Muscle layer of colon (tissue), 2 donors: ENCODE data around the gene MBD5.
"Not testable (repeated sequence)": the region's sequence is repeated elsewhere in the genome, so short reads cannot be mapped to it uniquely, and the experiment has no call there.

ENCODE experiments used
- H3K27ac ChIP-seq: one replicate; pipeline ENCODE4 v1.7.0; 2013; ENCODE audit warnings: low read depth, mild to moderate bottlenecking, low read length, moderate library complexity
- H3K27me3 ChIP-seq, 2 donors: one replicate each; pipeline ENCODE4 v1.7.0; 2013; ENCODE audit warnings: low read length in 2 of 2, mild to moderate bottlenecking in 2 of 2; ENCODE audit not compliant: insufficient read depth in 2 of 2, control insufficient read depth in 1 of 2
- H3K36me3 ChIP-seq: one replicate; pipeline ENCODE4 v1.7.0; 2013; ENCODE audit warnings: mild to moderate bottlenecking, low read length; ENCODE audit not compliant: insufficient read depth
- H3K4me1 ChIP-seq: one replicate; pipeline ENCODE4 v1.7.0; 2013; ENCODE audit warnings: mild to moderate bottlenecking, low read length; ENCODE audit not compliant: insufficient read depth
- H3K4me3 ChIP-seq, 2 donors: one replicate each; pipeline ENCODE4 v1.7.0; 2013; ENCODE audit warnings: low read length in 2 of 2, low read depth in 1 of 2, mild to moderate bottlenecking in 1 of 2, moderate library complexity in 1 of 2
- H3K9ac ChIP-seq: one replicate; pipeline ENCODE4 v1.7.0; 2013; ENCODE audit warnings: low read length
- H3K9me3 ChIP-seq: one replicate; pipeline ENCODE4 v1.7.0; 2013; ENCODE audit warnings: mild to moderate bottlenecking, low read length
- donor health status: abdominal sarcoma.
- donor health status: Adenocarcinoma of cecum.

MBD5 gene

GRCh38 chr2:148534416-148535204 lies 513.7 kb downstream of the MBD5 start:
- Histone ChIP-seq H3K27ac (no peak overlapping the region), H3K4me3 (no peak overlapping the region), H3K9me3 (no peaks in the 10 kb centered on the region), H3K4me1 (no peaks in the 10 kb centered on the region), H3K36me3 (no peaks in the 10 kb centered on the region), H3K9ac (no peak overlapping the region), H3K27me3 (peaks cover 0 to 7% of the 10 kb centered on the region in 2 donors)

- Histone ChIP-seq H3K4me3 (no peak overlapping the region), H3K4me1 (no peaks in the 10 kb centered on the region), H3K27me3 (no peaks in the 10 kb centered on the region), H3K9ac (no peak overlapping the region), H3K9me3 (no peaks in the 10 kb centered on the region), H3K27ac (no peak overlapping the region), H3K36me3 (no peaks in the 10 kb centered on the region)
Measured at GRCh38 chr2:148538375-148538774, 517.5 kb downstream of the MBD5 start.

- no peaks in the 10 kb centered on the region for H3K36me3 ChIP-seq
- no peaks in the 10 kb centered on the region for H3K27me3 ChIP-seq
- no peak overlapping the region for H3K4me3 ChIP-seq
- no peaks in the 10 kb centered on the region for H3K9me3 ChIP-seq
- H3K4me1 ChIP-seq = no peaks in the 10 kb centered on the region
- H3K9ac ChIP-seq = no peak overlapping the region
- H3K27ac ChIP-seq = no peak overlapping the region
Measured at GRCh38 chr2:148540022-148540421, 519.1 kb downstream of the MBD5 start.

GRCh38 chr2:148541792-148542191 lies 520.9 kb downstream of the MBD5 start:
- no peak overlapping the region for H3K27ac ChIP-seq
- H3K4me3 ChIP-seq = no peak overlapping the region
- H3K36me3 ChIP-seq = no peaks in the 10 kb centered on the region
- no peaks in the 10 kb centered on the region for H3K27me3 ChIP-seq
- H3K4me1 ChIP-seq = no peaks in the 10 kb centered on the region
- H3K9me3 ChIP-seq = no peaks in the 10 kb centered on the region
- H3K9ac ChIP-seq = no peak overlapping the region

- Histone ChIP-seq H3K4me1 (no peaks in the 10 kb centered on the region), H3K36me3 (no peaks in the 10 kb centered on the region), H3K27ac (no peak overlapping the region), H3K4me3 (no peak overlapping the region), H3K9ac (no peak overlapping the region), H3K27me3 (no peaks in the 10 kb centered on the region), H3K9me3 (no peaks in the 10 kb centered on the region)
Measured at GRCh38 chr2:148542614-148543013, 521.7 kb downstream of the MBD5 start.

GRCh38 chr2:148543088-148543540 lies 522.2 kb downstream of the MBD5 start:
- H3K36me3 ChIP-seq, H3K9ac ChIP-seq, H3K27ac ChIP-seq, H3K27me3 ChIP-seq, H3K4me3 ChIP-seq, H3K9me3 ChIP-seq, H3K4me1 ChIP-seq: not testable (repeated sequence)

GRCh38 chr2:148545390-148546256 lies 524.7 kb downstream of the MBD5 start:
- Histone ChIP-seq H3K9me3 (no peaks in the 10 kb centered on the region), H3K27ac (no peak overlapping the region), H3K4me1 (no peaks in the 10 kb centered on the region), H3K27me3 (no peaks in the 10 kb centered on the region), H3K9ac (no peak overlapping the region), H3K4me3 (no peak overlapping the region), H3K36me3 (no peaks in the 10 kb centered on the region)

- no peak overlapping the region for H3K27ac ChIP-seq
Measured at GRCh38 chr2:148546270-148546669, 525.4 kb downstream of the MBD5 start.

GRCh38 chr2:148548716-148549400 lies 528.0 kb downstream of the MBD5 start:
- H3K36me3 ChIP-seq = no peaks in the 10 kb centered on the region
- H3K9ac ChIP-seq = no peak overlapping the region
- H3K4me3 ChIP-seq = no peak overlapping the region
- H3K27ac ChIP-seq = no peak overlapping the region
- H3K27me3 ChIP-seq = no peaks in the 10 kb centered on the region
- H3K9me3 ChIP-seq = no peaks in the 10 kb centered on the region
- H3K4me1 ChIP-seq = no peaks in the 10 kb centered on the region

More at GRCh38 chr2:148546270-148546669, 525.4 kb downstream of the MBD5 start:
- H3K36me3 ChIP-seq = no peaks in the 10 kb centered on the region
- H3K4me3 ChIP-seq = no peak overlapping the region
- H3K4me1 ChIP-seq = no peaks in the 10 kb centered on the region
- H3K9ac ChIP-seq = no peak overlapping the region
- no peaks in the 10 kb centered on the region for H3K9me3 ChIP-seq
- H3K27me3 ChIP-seq = no peaks in the 10 kb centered on the region

- Histone ChIP-seq H3K27me3 (no peaks in the 10 kb centered on the region), H3K9me3 (no peaks in the 10 kb centered on the region), H3K9ac (no peak overlapping the region), H3K4me3 (peak overlapping the region; percentile 7 to 57), H3K27ac (no peak overlapping the region), H3K4me1 (no peaks in the 10 kb centered on the region), H3K36me3 (no peaks in the 10 kb centered on the region)
Measured at GRCh38 chr2:148552675-148553331, 531.9 kb downstream of the MBD5 start.
